T-cell (primary cell): Measurements from ENCODE around the gene ZNF432. TPM values are rescaled to one million over a fixed set of nuclear protein-coding genes. Genes with fewer than 3 reads are reported as not detected.
A peak's percentile ranks its signal among the peaks of the same experiment; 100 is the strongest.
"Not testable (repeated sequence)": the region's sequence is repeated elsewhere in the genome, so short reads cannot be mapped to it uniquely, and the experiment has no call there.

Experiments
- ATAC-seq, 4 experiments: fragments of 200-7000 bp in 3 of 4; fragments of 150-1000 bp in 1 of 4; cut with Tn5 transposase; replicated peaks in 1 of 4; 1 replicate in 3 of 4; 2 replicates in 1 of 4; pipeline ENCODE4 v1.10.0; 2021; ENCODE audit warnings: moderate library complexity in 3 of 4, mild to moderate bottlenecking in 2 of 4, moderate number of reproducible peaks in 1 of 4
- CTCF ChIA-PET, 2 donors: fragments of 300-600 bp; sonication (Branson Sonifier 250); formaldehyde crosslinking; loops; one replicate each; lab custom pipeline; 2022; ENCODE audit warnings: antibody characterized with exemption in 2 of 2; lab: Charles Lee
- POLR2A ChIA-PET, 2 donors: fragments of 300-600 bp; sonication (Branson Sonifier 250); formaldehyde crosslinking; loops; one replicate each; lab custom pipeline; 2022; ENCODE audit warnings: antibody characterized with exemption in 2 of 2; lab: Charles Lee
- DNase-seq, 35 experiments: peaks; one replicate each; pipeline versions ENCODE4 v3.0.0 to v3.0.0-alpha.2; 2013 to 2023
- H3K27ac ChIP-seq: one replicate; pipeline ENCODE4 v1.5.1; 2013; ENCODE audit warnings: low read length
- H3K27me3 ChIP-seq, 2 experiments: replicated peaks in 1 of 2; 1 replicate in 1 of 2; 2 replicates in 1 of 2; pipeline versions ENCODE4 v1.6.1 to v1.7.0; 2013; ENCODE audit warnings: low read length in 1 of 2, mixed read lengths in 1 of 2; ENCODE audit not compliant: control insufficient read depth in 2 of 2, insufficient read depth in 2 of 2; ENCODE audit errors: extremely low read depth in 1 of 2
- H3K36me3 ChIP-seq, 2 donors: 1 replicate in 1 of 2; 2 replicates in 1 of 2; pipeline versions ENCODE4 v1.6.1 to v1.7.0; 2013; ENCODE audit warnings: low read length in 1 of 2; ENCODE audit not compliant: control insufficient read depth in 2 of 2, insufficient read depth in 1 of 2; ENCODE audit errors: extremely low read depth in 1 of 2
- H3K4me1 ChIP-seq, 2 experiments: 1 replicate in 1 of 2; 2 replicates in 1 of 2; pipeline versions ENCODE4 v1.6.1 to v1.7.0; 2013; ENCODE audit warnings: low read length in 2 of 2, mixed read lengths in 1 of 2; ENCODE audit not compliant: insufficient read depth in 2 of 2, control insufficient read depth in 1 of 2; ENCODE audit errors: extremely low read depth in 1 of 2
- H3K4me3 ChIP-seq, 2 donors: 1 replicate in 1 of 2; 2 replicates in 1 of 2; pipeline versions ENCODE4 v1.5.1 to v1.7.0; 2013; ENCODE audit warnings: mild to moderate bottlenecking in 2 of 2, low read length in 1 of 2, moderate library complexity in 1 of 2; ENCODE audit not compliant: control insufficient read depth in 1 of 2; ENCODE audit errors: extremely low read depth in 1 of 2
- H3K9me3 ChIP-seq: 2 replicates; pipeline ENCODE4 v1.7.0; 2013
- H3K27ac Mint-ChIP-seq, 2 donors: one replicate each; pipeline ENCODE4 v1.8.0; 2020 to 2021; ENCODE audit warnings: mild to moderate bottlenecking in 2 of 2, mixed read lengths in 2 of 2
- H3K27me3 Mint-ChIP-seq, 2 donors: one replicate each; pipeline ENCODE4 v1.8.0; 2021 to 2022; ENCODE audit warnings: mixed read lengths in 2 of 2
- H3K36me3 Mint-ChIP-seq: one replicate; pipeline ENCODE4 v1.8.0; 2021; ENCODE audit warnings: mixed read lengths
- H3K4me1 Mint-ChIP-seq, 3 donors: one replicate each; pipeline ENCODE4 v1.8.0; 2020 to 2022; ENCODE audit warnings: mixed read lengths in 3 of 3, mild to moderate bottlenecking in 1 of 3
- H3K4me3 Mint-ChIP-seq, 3 donors: one replicate each; pipeline ENCODE4 v1.8.0; 2020 to 2022; ENCODE audit warnings: mild to moderate bottlenecking in 3 of 3, mixed read lengths in 3 of 3, moderate library complexity in 3 of 3
- H3K9me3 Mint-ChIP-seq, 3 donors: one replicate each; pipeline ENCODE4 v1.8.0; 2020 to 2022; ENCODE audit warnings: mixed read lengths in 3 of 3
- WGBS: methylation state at CpG from one replicate; pipeline ENCODE4 v1.1.5; 2013; ENCODE audit warnings: missing lambda C conversion rate; ENCODE audit not compliant: insufficient coverage; 5-methylcytosine and 5-hydroxymethylcytosine counted together
- total RNA-seq, 35 experiments: library from RNA in 6 of 35; stranded (reverse) in 6 of 35; fragments of 120-200 nt in 1 of 35; gene quantifications; one replicate each; pipeline versions ENCODE4 v1.2.1 to v1.2.4 and lab custom pipeline; 2013 to 2026

Gene ZNF432
- total RNA-seq, 5 donors from 2014 or later (not counting 1 experiment from before 2014, with no cell fraction given): 12.9 to 22.1 (median 17.3) TPM

DNA sequence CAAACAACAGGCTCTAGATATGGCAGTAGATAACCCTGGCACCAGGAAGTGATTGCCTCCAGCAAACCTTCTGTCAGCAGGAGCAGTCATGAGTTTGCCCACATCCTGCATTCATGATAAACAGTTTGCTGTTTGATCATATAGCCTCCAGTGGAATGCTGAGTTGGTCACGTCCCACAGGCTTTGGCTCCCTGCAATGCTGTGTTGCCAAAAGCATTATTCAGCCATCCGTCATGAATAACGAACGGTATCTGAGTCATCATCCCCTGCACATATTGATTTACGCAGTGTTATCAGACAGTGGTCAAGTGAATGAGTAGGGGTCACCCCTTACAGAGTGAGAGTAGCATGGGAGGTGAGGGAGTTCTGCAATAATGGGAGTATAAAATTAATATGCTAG lies 21.9 kb upstream of the ZNF432 start:
- no peak overlapping the region for H3K27ac ChIP-seq
- peak overlapping the region in 1 of 2 donors; percentile 27 for H3K4me3 ChIP-seq
- H3K27me3 ChIP-seq: no peaks in the 10 kb centered on the region
- DNase-seq (no peak), ATAC-seq (no peak)
- H3K36me3 ChIP-seq: peaks cover 4 to 63% of the 10 kb centered on the region in 2 donors
- no peaks in the 10 kb centered on the region for H3K27me3 Mint-ChIP-seq
- ChIA-PET CTCF (no interaction called here), POLR2A (no interaction called here)
- peaks cover 43 to 79% (median 69%) of the 10 kb centered on the region in 3 donors for H3K9me3 Mint-ChIP-seq
- no peak overlapping the region for H3K4me3 Mint-ChIP-seq
- no peak overlapping the region for H3K27ac Mint-ChIP-seq
- H3K9me3 ChIP-seq: peaks cover 36% of the 10 kb centered on the region
- H3K4me1 ChIP-seq: no peaks in the 10 kb centered on the region
- peaks cover 96% of the 10 kb centered on the region for H3K36me3 Mint-ChIP-seq
- WGBS: 100% methylated on average over 5 of the region's 5 CpGs
- peaks cover 0 to 5% (median 0%) of the 10 kb centered on the region in 3 donors for H3K4me1 Mint-ChIP-seq

DNA sequence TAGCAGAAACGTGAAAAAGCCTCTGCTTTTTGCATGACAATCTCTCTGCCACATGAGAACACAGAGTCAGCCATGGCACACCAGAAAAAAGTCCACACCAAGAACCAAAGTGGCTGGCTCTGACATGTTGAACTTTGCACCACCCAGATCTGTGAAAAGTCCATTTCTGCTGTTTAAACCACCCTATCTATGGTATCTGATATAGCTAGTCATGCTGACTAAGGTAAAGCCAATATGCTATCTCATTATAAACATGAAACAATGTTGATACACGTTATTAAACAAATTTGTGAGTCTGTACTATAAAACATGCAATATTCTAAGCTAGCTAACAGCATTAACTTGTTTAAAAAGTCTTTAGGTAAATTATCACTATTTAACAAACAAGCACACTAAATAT lies 21.0 kb upstream of the ZNF432 start:
- Mint-ChIP-seq H3K4me1 (peaks cover 0 to 5% (median 0%) of the 10 kb centered on the region in 3 donors), H3K36me3 (peaks cover 94% of the 10 kb centered on the region)
- peaks cover 4 to 55% of the 10 kb centered on the region in 2 donors for H3K36me3 ChIP-seq

DNA sequence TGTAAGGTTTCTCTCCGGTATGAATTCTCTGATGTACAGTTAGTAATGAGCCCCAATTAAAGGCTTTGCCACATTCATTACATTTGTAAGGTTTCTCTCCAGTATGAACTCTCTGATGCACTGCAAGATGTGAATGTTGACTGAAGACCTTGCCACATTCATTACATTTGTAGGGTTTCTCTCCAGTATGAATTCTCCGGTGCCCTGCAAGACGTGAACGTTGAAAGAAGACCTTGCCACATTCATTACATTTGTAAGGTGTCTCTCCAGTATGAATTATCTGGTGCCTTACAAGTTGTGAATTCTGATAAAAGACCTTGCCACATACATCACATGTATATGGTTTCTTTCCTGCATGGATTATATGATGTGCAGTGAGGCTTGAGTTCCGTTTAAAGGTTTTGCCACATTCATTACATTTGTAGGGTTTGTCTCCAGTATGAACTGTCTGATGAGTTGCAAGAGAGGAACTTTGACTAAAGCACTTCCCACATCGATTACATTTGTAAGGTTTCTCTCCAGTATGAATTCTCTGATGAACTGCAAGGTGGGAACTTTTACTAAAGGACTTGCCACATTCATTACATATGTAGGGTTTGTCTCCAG lies 17.7 kb upstream of the ZNF432 start:
- peaks cover 0 to 5% (median 0%) of the 10 kb centered on the region in 3 donors for H3K4me1 Mint-ChIP-seq
- DNase-seq: no peak
- H3K4me3 Mint-ChIP-seq: no peak overlapping the region
- H3K27me3 Mint-ChIP-seq: no peaks in the 10 kb centered on the region
- H3K9me3 ChIP-seq: peaks cover 37% of the 10 kb centered on the region
- CTCF ChIA-PET: no interaction called here
- H3K27ac ChIP-seq: no peak overlapping the region
- WGBS: no CpG with 5 or more reads among the region's 6 CpGs
- H3K27ac Mint-ChIP-seq: no peak overlapping the region
- H3K27me3 ChIP-seq: no peaks in the 10 kb centered on the region
- peaks cover 4 to 43% of the 10 kb centered on the region in 2 donors for H3K36me3 ChIP-seq
- H3K9me3 Mint-ChIP-seq: peaks cover 32 to 69% (median 59%) of the 10 kb centered on the region in 3 donors
- ATAC-seq: no peak
- POLR2A ChIA-PET: no interaction called here
- no peak overlapping the region for H3K4me3 ChIP-seq
- H3K36me3 Mint-ChIP-seq: peaks cover 82% of the 10 kb centered on the region
- no peaks in the 10 kb centered on the region for H3K4me1 ChIP-seq

More for the DNA sequence above, 21.0 kb upstream of the ZNF432 start:
- Histone ChIP-seq H3K9me3 (peaks cover 39% of the 10 kb centered on the region), H3K4me3 (no peak overlapping the region), H3K27me3 (no peaks in the 10 kb centered on the region), H3K4me1 (no peaks in the 10 kb centered on the region), H3K27ac (no peak overlapping the region)
- Mint-ChIP-seq H3K4me3 (no peak overlapping the region), H3K27me3 (no peaks in the 10 kb centered on the region), H3K27ac (no peak overlapping the region), H3K9me3 (peaks cover 39 to 76% (median 69%) of the 10 kb centered on the region in 3 donors)
- no CpG with 5 or more reads among the region's 2 CpGs for WGBS
- ChIA-PET CTCF (no interaction called here), POLR2A (no interaction called here)
- ATAC-seq: no peak
- DNase-seq: no peak

DNA sequence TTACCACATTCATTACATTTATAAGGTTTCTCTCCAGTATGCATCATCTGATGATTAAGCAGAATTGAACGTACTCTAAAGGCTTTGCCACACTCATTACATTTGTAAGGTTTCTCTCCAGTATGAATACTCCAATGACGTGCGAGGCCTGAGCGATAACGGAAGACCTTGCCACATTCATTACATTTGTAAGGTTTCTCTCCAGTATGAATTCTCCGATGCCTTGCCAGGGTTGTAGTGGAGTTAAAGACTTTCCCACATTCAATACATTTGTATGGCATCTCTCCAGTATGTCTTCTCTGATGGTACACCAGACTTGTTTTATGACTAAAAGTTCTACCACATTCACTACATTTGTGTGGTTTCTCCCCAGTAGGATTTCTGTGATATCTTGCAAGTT lies 16.8 kb upstream of the ZNF432 start:
- Mint-ChIP-seq H3K9me3 (peaks cover 26 to 69% (median 58%) of the 10 kb centered on the region in 3 donors), H3K27ac (no peak overlapping the region), H3K4me3 (no peak overlapping the region), H3K27me3 (no peaks in the 10 kb centered on the region), H3K4me1 (peaks cover 0 to 5% (median 0%) of the 10 kb centered on the region in 3 donors), H3K36me3 (peaks cover 79% of the 10 kb centered on the region)
- Histone ChIP-seq H3K27me3 (no peaks in the 10 kb centered on the region), H3K4me3 (no peak overlapping the region), H3K27ac (no peak overlapping the region), H3K4me1 (no peaks in the 10 kb centered on the region), H3K36me3 (peaks cover 4 to 35% of the 10 kb centered on the region in 2 donors), H3K9me3 (peaks cover 34% of the 10 kb centered on the region)
- ChIA-PET CTCF (no interaction called here), POLR2A (no interaction called here)
- WGBS: no CpG with 5 or more reads among the region's 6 CpGs
- DNase-seq (no peak), ATAC-seq (no peak)

DNA sequence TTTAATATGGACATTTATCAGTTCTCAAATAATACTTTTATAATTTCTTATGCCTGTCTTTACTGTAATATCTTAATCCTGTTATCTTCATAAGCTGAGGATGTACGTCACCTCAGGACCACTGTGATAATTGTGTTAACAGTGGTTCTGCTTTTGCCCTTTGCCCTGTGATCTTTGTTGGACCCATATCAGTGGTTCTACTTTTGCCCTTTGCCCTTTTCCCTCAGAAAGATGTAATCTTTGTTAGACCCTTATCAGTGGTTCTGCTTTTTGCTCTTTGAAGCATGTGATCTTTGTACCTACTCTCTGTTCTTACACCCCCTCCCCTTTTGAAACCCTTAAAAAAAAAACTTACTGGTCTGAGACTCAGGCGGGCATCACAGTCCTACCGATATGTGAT lies 7.8 kb upstream of the ZNF432 start:
- ATAC-seq, DNase-seq, CTCF ChIA-PET, H3K36me3 ChIP-seq, H3K27me3 ChIP-seq, H3K27ac Mint-ChIP-seq, H3K4me3 ChIP-seq, H3K27me3 Mint-ChIP-seq, H3K27ac ChIP-seq, H3K4me1 ChIP-seq, H3K4me3 Mint-ChIP-seq, POLR2A ChIA-PET, H3K9me3 ChIP-seq, H3K4me1 Mint-ChIP-seq: not testable (repeated sequence)
- Mint-ChIP-seq H3K9me3 (peaks cover 11 to 71% (median 56%) of the 10 kb centered on the region in 3 donors), H3K36me3 (peaks cover 60% of the 10 kb centered on the region)
- WGBS: no CpG with 5 or more reads among the region's 3 CpGs

DNA sequence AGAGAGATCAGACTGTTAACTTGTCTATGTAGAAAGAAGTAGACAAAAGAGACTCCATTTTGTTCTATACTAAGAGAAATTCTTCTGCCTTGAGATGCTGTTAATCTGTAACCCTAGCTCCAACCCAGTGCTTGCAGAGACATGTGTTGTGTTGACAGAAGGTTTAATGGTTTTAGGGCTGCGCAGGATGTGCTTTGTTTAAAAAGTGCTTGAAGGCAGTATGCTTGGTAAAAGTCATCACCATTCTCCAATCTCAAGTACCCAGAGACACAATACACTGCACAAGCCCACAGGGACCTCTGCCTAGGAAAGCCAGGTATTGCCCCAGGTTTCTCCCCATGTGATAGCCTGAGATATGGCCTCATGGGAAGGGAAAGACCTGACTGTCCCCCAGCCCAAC lies 3.1 kb upstream of the ZNF432 start:
- H3K36me3 ChIP-seq, H3K9me3 ChIP-seq, H3K27me3 ChIP-seq, CTCF ChIA-PET, DNase-seq, H3K27me3 Mint-ChIP-seq, H3K27ac Mint-ChIP-seq, H3K4me3 ChIP-seq, H3K4me3 Mint-ChIP-seq, H3K4me1 ChIP-seq, H3K27ac ChIP-seq, ATAC-seq: not testable (repeated sequence)
- H3K9me3 Mint-ChIP-seq: peaks cover 10 to 50% (median 30%) of the 10 kb centered on the region in 3 donors
- peaks cover 48% of the 10 kb centered on the region for H3K36me3 Mint-ChIP-seq
- POLR2A ChIA-PET: interaction anchor here in 1 of 2 donors (0.6 kb wide), 1 partner anchor 138 kb away, joined by 3 read pairs; the partner anchor contains the start of gene PPP2R1A
- WGBS: no CpG with 5 or more reads among the region's 1 CpG
- H3K4me1 Mint-ChIP-seq: peaks cover 15 to 27% (median 25%) of the 10 kb centered on the region in 3 donors
